ENCODE data around the gene CYTH1. TPM values are rescaled to one million over a fixed set of nuclear protein-coding genes. Genes with fewer than 3 reads are reported as not detected.

Gene CYTH1
- total and polyA plus RNA-seq, 4 donors, result 15.4 to 32.1 (median 20.6) TPM

DNA sequence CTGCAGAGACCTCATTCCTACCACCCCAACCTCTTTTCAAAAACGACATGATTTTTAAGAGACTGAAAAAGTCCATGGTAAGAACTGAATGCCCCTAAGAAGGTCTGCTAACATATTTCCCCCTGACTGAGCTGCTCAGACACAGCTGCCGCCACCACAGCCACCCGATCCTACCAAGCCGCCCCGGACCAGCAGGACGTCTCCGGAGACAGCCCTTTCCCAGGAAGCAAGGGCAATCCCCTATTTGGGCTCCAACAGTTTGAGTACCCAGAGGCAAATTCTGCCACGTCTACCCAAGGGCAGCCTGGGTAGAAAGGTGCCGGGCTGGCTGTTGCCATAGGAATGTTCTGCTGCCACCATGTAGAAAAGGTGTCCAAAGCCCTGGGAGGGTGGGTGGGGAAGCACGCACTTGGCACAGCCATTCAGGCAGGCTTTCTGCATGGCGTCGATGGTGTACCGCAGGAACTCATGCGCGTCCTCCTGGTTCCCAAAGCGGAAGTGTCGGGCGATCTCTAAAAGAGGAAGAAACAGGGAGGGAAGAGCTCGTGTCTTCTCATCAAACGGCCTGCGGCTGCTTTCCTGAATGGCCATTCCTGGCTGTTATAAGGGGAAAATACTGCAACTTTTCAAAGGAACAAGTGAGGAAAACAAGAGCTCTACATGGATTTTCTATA, 44.9 kb upstream of the CYTH1 start:
- Histone ChIP-seq H3K27ac (ENCODE audit: low read depth in 1 of 2, low read length in 2 of 2) (no peak overlapping the region), H3K36me3 (ENCODE audit: control insufficient read depth in 4 of 4, insufficient read depth in 3 of 4, low read depth in 1 of 4, low read length in 3 of 4) (peaks cover 30 to 80% (median 64%) of the 10 kb centered on the region in 4 donors)
- no peak for DNase-seq (ENCODE audit: low spot score)

More for the DNA sequence above, 44.9 kb upstream of the CYTH1 start:
- Histone ChIP-seq H3K4me3 (ENCODE audit: low read depth in 1 of 3, low read length in 3 of 3) (no peak overlapping the region), H3K27me3 (ENCODE audit: control insufficient read depth in 4 of 4, insufficient read depth in 4 of 4, low read length in 3 of 4) (no peaks in the 10 kb centered on the region), H3K4me1 (ENCODE audit: control insufficient read depth in 4 of 4, insufficient read depth in 4 of 4, low read length in 3 of 4) (peaks cover 0 to 1% (median under 1%) of the 10 kb centered on the region in 4 donors), H3K9me3 (ENCODE audit: control insufficient read depth in 4 of 4, low read length in 3 of 4) (no peaks in the 10 kb centered on the region), H3K9ac (ENCODE audit: low read depth in 1 of 2, low read length in 2 of 2) (no peak overlapping the region)
- TF ChIP-seq, protein P1, sequence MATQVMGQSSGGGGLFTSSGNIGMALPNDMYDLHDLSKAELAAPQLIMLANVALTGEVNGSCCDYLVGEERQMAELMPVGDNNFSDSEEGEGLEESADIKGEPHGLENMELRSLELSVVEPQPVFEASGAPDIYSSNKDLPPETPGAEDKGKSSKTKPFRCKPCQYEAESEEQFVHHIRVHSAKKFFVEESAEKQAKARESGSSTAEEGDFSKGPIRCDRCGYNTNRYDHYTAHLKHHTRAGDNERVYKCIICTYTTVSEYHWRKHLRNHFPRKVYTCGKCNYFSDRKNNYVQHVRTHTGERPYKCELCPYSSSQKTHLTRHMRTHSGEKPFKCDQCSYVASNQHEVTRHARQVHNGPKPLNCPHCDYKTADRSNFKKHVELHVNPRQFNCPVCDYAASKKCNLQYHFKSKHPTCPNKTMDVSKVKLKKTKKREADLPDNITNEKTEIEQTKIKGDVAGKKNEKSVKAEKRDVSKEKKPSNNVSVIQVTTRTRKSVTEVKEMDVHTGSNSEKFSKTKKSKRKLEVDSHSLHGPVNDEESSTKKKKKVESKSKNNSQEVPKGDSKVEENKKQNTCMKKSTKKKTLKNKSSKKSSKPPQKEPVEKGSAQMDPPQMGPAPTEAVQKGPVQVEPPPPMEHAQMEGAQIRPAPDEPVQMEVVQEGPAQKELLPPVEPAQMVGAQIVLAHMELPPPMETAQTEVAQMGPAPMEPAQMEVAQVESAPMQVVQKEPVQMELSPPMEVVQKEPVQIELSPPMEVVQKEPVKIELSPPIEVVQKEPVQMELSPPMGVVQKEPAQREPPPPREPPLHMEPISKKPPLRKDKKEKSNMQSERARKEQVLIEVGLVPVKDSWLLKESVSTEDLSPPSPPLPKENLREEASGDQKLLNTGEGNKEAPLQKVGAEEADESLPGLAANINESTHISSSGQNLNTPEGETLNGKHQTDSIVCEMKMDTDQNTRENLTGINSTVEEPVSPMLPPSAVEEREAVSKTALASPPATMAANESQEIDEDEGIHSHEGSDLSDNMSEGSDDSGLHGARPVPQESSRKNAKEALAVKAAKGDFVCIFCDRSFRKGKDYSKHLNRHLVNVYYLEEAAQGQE (IDR thresholded peaks at IDR 0.05), result no peak
- TF ChIP-seq, protein P2, sequence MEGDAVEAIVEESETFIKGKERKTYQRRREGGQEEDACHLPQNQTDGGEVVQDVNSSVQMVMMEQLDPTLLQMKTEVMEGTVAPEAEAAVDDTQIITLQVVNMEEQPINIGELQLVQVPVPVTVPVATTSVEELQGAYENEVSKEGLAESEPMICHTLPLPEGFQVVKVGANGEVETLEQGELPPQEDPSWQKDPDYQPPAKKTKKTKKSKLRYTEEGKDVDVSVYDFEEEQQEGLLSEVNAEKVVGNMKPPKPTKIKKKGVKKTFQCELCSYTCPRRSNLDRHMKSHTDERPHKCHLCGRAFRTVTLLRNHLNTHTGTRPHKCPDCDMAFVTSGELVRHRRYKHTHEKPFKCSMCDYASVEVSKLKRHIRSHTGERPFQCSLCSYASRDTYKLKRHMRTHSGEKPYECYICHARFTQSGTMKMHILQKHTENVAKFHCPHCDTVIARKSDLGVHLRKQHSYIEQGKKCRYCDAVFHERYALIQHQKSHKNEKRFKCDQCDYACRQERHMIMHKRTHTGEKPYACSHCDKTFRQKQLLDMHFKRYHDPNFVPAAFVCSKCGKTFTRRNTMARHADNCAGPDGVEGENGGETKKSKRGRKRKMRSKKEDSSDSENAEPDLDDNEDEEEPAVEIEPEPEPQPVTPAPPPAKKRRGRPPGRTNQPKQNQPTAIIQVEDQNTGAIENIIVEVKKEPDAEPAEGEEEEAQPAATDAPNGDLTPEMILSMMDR (IDR thresholded peaks at IDR 0.05; ENCODE audit: low read depth, low read length, missing input control), result no peak
- TF ChIP-seq NR2F2 (IDR thresholded peaks at IDR 0.05) (no peak), EGR1 (IDR thresholded peaks at IDR 0.05; ENCODE audit: low read depth in 2 of 2) (no peak), RAD21 (IDR thresholded peaks at IDR 0.05) (no peak), FOXA2 (IDR thresholded peaks at IDR 0.05) (no peak), GABPA (IDR thresholded peaks at IDR 0.05 in 1 of 2, conservative IDR thresholded peaks at IDR 0.05 in 1 of 2) (no peak), SP1 (IDR thresholded peaks at IDR 0.05) (no peak), RXRA (IDR thresholded peaks at IDR 0.05) (no peak), HNF4A (conservative IDR thresholded peaks at IDR 0.05) (no peak), JUND (IDR thresholded peaks at IDR 0.05) (no peak), FOXA1 (IDR thresholded peaks at IDR 0.05) (no peak), TAF1 (conservative IDR thresholded peaks at IDR 0.05) (no peak), HNF4G (IDR thresholded peaks at IDR 0.05) (no peak), YY1 (IDR thresholded peaks at IDR 0.05) (no peak)
- TF ChIP-seq, protein P3, sequence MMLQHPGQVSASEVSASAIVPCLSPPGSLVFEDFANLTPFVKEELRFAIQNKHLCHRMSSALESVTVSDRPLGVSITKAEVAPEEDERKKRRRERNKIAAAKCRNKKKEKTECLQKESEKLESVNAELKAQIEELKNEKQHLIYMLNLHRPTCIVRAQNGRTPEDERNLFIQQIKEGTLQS (IDR thresholded peaks at IDR 0.05), result no peak
- TF ChIP-seq, protein P4, sequence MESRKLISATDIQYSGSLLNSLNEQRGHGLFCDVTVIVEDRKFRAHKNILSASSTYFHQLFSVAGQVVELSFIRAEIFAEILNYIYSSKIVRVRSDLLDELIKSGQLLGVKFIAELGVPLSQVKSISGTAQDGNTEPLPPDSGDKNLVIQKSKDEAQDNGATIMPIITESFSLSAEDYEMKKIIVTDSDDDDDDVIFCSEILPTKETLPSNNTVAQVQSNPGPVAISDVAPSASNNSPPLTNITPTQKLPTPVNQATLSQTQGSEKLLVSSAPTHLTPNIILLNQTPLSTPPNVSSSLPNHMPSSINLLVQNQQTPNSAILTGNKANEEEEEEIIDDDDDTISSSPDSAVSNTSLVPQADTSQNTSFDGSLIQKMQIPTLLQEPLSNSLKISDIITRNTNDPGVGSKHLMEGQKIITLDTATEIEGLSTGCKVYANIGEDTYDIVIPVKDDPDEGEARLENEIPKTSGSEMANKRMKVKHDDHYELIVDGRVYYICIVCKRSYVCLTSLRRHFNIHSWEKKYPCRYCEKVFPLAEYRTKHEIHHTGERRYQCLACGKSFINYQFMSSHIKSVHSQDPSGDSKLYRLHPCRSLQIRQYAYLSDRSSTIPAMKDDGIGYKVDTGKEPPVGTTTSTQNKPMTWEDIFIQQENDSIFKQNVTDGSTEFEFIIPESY (IDR thresholded peaks at IDR 0.05), result no peak
- TF ChIP-seq, protein P5, sequence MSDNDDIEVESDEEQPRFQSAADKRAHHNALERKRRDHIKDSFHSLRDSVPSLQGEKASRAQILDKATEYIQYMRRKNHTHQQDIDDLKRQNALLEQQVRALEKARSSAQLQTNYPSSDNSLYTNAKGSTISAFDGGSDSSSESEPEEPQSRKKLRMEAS (IDR thresholded peaks at IDR 0.05), result no peak
- 87% methylated on average over 21 of the region's 21 CpGs for WGBS
